HG03139 (cell line): ENCODE results near the gene MARF1.
A peak's percentile ranks its signal among the peaks of the same experiment; 100 is the strongest.
"Not testable (repeated sequence)": the region's sequence is repeated elsewhere in the genome, so short reads cannot be mapped to it uniquely, and the experiment has no call there.

Source experiments
- ATAC-seq: cut with Tn5 transposase; IDR thresholded peaks from one replicate; pipeline ENCODE4 v1.9.1; 2021; ENCODE audit not compliant: unreplicated experiment

The MARF1 gene

DNA sequence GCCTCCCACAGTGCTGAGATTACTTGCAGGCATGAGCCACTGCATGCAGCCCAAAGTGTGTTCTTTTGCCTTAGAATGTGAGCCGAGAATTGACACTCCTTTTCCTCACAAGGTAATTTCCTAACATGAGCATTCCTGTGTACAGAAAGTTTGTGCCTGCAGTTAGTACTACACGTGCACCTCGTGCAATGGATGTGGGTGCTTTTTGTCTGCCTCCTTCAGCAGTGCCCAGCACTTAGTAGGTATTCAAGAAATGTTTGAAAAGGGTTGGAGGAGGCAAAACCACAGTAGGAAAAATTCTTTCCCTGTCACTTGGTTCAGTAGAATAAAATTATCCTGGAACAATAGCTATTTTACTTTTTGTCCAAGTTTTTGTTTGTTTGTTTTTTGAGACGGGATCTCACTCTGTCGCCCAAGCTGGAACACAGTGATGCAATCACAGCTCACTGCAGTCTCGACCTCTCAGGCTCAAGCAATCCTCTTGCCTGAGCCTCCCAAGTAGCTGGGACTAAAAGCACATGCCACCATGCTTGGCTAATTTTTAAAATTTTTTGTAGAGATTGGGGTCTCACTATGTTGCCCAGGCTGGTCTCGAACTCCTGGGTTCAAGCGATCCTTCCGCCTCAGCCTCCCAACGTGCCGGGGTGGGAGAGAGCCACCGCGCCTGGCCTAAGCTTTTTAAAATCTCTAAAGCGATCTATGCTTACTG is 9.5 kb upstream of the MARF1 start:
- ATAC-seq: no peak

DNA sequence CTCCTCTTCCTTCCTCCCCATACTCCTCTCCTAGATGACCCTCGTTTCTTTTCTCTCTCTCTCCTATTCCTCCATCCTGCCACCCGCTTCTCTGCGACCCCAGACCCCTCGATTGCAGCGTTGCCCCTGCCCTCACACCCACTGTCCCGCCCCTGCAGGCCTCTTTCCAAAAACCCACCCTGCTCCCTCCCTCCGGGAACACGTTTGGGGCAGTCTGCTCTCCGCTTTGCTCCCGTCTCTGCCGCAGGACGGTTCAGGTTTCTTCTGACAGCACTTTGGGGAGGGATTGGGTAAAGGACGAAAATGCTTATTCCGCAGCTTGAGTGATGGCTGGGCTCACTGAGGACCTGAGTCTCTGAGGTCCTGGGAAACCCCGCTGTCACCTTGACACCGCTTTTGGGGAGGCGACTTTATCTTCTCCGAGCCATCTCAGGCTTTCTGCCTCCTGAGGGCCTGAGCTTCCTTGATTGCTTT is 7.8 kb upstream of the MARF1 start:
- no peak for ATAC-seq

DNA sequence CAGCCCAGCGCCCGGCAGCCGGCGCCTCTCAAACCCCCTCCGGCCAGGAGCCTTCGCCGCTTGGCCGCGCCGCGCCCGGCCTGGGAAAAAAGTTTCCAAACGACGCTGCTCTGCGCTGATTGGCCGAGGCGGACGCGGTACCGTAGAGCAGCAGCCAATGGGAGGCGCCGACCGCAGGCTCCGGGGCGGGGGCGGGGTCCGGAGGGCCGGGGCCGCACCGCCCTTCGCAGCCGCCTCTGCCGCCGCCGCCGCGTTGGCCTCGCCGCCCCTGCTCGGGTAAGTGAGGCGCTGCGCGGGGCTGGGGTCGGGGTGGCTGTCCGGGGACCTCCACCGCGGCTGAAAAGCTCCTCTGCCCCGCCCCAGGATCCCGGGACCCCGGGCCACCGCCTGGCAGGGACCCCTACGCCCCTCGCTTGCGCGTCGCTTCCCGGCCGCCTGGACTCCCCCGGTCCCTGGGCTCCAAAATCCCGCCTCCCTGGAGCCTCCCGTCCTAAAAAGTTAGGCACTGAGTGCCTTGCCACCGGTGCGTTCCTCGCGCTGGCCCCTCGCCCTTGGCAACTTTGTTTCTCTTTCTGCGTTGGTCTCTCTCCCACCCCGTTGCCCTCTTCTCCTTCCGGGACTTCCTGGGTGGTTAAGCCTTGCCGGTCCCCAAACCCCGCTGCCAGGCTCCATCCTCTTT is 7.2 kb upstream of the MARF1 start, which contains the start of gene NDE1:
Gene NDE1, plus strand, starts transcription at position 227 of the 679 bp plus-strand sequence. CDS start 14,534 bp downstream, outside the sequence.
- ATAC-seq: peak; percentile 74

DNA sequence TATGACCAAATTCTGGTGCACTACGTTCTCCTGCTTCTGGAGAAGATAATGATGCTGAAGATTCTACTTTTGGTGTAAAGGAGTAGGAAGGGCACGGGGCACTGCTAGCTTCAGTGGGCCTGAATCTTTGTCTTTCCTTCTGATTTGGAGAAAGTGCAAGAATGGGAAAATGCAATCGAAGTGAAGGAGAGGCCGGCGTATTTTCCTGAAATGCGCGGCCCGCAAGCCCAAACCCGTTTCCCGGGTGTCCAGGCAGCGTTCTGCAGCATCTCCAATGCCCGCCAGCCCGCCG is 6.7 kb upstream of the MARF1 start:
- no peak for ATAC-seq

DNA sequence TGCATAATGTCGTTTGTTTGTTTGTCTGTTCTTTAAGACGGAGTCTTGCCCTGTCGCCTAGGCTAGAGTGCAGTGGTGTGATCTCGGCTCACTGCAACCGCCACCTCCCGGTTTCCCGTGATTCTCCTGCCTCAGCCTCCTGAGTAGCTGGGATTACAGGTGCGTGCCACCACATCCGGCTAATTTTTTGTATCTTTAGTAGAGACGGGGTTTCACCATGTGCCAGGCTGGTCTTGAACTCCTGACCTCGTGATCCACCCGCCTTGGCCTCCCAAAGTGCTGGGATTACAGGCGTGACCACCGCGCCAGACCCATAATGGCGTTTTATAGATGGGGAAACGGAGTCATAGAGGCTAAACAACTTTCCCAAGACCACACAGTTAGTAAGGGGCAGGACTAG is 6.4 kb upstream of the MARF1 start:
- ATAC-seq: not testable (repeated sequence)

DNA sequence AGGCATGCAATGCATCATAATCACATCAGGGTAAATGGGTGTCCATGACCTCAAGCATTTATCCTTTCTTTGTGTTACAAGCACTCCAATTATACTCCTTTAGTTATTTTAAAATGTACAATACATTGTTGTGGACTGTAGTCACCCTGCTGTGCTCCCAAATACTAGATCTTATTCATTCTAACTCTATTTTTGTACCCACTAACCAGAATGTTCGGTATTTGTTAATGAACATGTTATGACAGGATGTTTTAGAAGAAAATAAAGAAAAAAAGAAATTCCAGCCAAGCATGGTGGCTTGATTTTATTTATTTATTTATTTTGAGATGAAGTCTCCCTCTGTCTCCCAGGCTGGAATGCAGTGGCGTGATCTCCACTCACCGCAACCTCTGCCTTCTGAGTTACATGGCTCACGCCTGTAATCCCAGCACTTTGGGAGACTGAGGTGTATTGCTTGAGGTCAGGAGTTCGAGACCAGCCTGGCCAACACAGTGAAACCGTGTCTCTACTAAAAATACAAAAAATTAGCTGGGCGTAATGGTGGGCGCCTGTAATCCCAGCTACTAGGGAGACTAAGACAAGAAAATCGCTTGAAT is 5.3 kb upstream of the MARF1 start:
- no peak for ATAC-seq

DNA sequence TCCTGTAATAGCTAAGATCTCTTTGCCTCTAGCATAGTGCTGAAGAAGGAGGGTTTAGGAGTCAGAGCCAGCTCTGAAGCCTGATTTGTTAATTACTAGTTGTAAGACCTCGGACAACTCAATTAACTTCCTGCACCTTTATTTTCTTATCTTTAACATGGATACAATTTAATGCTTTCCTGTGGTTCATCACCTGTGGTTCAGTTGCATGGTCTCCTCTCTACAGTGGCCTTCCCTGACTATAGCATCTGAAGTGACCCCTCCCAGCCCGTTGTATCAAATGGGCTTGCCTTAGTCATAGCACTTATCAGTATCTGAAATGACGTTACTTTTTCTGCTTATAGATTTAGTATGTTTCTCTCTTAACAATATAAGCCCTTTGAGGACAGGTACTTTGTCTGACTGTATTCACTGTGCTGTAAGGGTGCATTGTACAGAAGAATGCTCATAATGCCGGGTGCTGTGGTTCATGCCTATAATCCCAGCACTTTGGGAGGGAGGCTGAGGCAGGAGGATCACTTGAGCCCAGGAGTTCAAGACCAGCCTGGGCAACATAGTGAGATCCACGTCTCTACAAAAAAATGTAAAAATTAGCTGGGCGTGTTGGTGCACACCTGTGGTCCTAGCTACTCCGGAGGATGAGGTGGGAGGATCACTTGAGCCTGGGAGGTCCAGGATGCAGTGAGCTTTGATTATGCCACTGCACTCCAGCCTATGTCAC is 4.5 kb upstream of the MARF1 start:
- ATAC-seq: no peak

DNA sequence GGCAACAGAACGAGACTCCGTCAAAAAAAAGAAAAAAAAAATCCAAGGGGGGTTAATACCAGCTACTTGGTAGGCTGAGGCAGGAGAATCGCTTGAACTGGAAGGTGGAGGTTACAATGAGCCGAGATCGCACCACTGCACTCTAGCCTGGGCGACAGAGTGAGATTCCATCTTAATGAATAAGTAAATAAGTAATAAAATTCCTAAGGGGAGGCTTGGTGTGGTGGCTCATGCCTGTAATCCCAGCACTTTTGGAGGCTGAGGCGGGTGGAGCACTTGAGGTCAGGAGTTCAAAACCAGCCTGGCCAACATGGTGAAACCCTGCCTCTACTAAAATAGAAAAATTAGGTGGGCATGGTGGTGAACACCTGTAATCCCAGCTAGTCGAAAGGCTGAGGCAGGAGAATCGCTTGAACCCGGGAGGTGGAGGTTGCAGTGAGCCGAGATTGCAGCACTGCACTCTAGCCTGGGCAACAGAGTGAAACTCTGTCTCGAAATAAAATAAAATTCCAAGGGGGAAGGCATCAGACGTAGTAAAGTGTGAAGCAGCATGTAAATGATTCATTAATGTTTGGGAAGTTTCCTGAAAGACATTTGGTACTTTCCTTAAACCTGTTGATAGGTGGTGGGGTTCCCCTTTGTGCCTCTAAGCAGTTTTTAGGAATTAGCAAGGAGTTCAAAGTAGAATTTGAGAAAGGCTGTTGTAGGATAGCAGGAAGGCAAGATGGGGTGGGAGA is 3.8 kb upstream of the MARF1 start:
- ATAC-seq: not testable (repeated sequence)

DNA sequence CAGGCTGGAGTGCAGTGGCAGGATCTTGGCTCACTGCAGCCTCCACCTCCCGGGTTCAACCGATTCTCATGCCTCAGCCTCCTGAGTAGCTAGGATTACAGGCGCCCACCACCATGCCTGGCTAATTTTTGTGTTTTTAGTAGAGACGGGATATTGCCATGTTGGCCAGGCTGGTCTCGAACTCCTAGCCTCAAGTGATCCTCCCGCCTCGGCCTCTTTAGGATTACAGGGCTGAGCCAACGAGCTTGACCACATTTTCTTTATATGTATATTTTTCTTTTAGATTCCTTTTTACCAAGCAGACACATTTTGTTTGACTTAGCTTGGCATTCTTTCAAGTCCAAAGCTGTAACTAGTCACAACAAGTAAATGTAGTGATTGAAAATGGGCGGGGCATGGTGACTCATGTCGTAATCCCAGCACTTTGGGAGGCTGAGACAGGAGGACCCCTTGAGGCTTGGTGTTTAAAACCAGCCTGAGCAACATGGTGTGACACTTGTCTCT is 2.1 kb upstream of the MARF1 start:
- not testable (repeated sequence) for ATAC-seq

DNA sequence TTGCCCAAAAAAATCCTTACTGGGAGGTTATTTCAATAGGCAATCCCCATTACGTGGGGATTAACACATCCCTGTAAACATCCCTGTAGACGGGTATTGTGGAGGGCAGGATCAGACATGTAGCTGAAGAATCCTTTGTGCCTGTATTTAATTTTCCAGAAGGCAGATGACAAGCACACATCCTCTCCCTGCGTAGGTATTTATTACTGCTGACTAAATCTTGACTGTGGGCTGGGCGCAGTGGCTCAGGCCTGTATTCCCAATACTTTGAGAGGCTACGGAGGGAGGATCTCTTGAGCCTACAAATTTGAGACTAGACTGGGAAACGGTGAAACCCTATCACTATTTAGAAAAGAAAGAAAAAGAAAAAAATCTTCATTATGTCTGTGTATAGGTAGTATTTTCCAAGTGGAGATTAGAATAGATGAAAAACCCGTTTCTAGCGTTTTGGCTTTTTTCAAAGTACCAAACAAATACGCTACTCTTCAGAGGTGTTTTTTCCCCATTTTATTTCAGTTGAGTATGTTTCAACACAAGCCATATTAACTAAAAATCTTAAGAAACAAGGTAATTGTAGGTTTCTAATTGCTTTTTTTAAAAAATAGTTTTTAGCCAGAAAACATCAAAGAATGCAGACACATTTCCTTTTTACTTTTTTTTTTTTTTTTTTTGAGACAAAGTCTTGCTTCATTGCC is 1.5 kb upstream of the MARF1 start:
- no peak for ATAC-seq

DNA sequence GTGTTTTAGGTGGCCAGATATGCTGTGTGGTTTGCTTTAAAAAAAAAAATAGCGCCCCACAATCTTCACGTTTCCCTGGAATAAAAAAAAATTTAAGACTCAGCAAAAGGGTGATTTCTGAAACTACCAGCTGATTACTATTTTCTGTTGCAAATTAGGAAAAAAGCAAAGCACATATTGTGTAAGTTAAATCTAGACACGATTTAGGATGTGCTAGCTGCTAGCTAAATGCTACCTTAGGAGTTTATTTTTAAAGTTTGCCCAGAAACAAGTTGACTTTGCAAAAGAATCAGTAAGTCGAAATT is 944 bp upstream of the MARF1 start:
- ATAC-seq: no peak

DNA sequence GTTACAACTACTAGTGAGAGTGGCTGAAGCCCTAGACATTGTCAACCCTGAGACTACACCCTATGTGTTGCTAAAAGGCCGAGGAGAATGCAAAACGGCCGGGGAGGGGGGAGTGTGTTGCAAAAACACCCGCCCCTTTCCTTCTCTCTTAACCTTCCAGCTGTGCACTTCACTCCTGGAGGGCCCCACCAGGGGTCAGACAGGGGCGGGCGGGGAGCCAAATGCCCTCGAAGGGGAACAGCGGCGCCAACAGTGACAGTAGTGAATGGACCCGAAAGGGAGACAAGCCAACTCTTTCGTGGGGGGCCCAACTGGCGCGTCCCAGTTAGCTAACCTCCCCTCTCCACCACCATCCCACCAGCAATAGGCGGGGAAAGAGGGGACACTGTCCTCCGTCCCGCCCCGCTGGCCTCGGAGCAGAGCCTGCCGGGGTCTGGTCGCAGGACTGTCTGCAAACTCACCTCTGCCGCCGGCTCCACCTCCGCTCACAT is 352 bp downstream of the MARF1 start:
- peak; percentile 54 for ATAC-seq

DNA sequence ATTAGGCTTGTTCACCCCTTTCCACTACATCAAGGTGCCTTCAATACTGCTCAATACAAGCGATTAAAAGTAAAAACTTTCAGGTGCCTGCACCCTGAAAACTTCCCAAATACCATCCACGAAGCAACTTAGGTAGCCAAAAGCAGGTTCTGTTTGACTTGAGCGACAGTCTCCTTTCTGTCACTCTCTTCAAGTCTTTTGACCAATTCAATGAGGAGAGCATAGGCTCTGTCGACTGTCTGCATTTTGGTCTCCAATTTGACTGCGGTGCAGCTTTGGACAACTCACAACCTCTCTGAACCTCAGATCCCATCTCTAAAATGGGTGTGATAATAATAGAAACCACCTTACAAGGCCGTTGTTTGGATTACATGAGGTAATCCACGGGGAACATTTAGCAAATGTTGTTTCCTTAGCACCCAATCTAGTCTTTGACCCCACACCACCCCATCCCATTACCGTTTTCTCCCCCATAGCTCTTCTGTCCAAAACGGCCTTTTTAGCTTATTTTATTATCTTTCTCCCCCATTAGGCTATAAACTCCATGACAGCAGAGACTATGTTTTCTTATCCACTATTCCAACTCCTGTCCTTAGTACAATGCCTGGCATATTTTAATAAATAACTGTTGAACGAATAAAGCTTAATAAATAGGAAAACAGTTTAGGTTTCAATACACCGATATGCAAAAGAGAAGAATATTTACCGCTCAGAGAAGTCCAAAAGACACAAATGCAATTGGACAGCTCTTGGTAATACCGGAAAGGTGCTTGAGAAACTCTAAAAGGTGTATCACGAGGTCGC is 999 bp downstream of the MARF1 start:
- ATAC-seq: no peak

DNA sequence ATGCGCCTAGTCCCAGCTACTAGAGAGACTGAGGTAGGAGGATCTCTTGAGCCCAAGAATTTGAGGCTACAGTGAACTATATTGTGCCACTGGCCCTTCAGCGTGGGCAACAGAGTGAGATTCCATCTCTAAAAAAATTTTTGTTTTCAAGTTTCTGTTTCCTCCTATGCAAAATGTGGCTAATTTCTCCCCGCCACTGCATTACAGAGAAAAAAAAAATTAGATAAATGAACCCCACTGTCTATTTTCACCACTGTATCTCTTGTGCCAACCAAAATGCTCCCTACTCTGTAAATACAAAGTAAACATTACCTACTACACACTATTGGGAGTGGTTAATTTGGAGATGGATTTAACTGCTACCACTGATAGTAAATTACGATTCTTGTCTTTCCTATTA is 2.0 kb downstream of the MARF1 start:
- no peak for ATAC-seq

DNA sequence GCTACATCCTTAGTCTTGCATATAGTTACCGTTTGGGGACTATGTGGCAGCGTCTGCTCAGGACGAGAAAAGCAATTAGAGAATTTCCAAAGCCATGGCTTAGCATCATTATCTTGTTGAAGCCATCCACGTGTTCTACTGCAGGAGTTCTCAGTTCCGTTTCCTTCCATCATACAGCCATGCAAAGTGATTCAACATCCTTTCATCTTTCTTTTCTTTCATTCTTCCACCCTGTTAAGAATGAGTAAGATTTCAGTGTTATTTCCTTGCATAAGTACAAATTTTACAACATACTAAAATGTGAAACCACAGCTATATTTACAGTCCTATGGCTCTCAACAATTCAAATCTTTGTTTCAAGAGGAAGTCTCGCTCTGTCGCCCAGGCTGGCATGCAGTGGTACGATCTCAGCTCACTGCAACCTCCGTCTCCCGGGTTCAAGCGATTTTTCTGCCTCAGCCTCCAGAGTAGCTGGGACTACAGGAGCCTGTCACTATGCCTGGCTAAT is 3.8 kb downstream of the MARF1 start:
- no peak for ATAC-seq

DNA sequence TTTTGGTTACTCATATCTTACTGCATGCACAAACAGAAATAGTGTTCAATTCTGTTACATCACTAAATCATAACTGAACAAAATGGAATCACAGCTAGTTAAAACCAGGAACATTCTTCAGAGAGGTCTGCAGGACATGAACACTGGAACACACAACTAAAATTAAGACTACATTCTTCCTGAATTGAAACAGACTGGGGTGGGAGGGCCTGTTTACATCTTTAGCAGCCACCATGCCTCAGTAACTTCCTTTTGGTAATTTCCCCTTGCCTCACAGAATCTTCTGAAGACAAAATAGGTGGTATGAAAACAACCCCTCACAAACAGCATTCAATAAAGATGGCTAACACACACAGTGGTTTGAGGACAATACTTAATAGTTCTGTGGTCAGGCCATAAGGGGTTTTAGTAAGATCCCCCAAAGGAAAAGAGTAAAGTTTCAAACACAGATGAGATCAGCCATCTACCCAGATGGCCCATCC is 6.5 kb downstream of the MARF1 start:
- no peak for ATAC-seq

DNA sequence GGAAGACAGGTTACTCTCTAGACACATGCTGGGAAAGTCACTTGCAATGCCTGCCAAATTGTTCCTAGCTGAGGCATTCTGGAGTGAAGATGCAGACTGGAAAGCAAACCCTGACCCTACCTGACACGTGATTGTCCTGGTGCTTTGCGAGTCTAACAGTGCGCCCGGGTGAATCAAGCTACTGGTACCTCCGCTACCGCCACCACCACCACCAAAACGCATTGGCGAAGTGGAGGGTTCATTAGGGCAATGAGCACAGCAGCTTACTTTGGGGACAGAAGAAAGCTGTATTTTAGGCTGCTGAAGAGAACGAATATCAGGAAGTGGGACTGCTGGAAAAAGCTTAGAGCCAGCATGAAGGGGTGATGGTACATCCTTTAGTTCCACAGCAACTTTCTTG is 7.0 kb downstream of the MARF1 start:
- no peak for ATAC-seq

DNA sequence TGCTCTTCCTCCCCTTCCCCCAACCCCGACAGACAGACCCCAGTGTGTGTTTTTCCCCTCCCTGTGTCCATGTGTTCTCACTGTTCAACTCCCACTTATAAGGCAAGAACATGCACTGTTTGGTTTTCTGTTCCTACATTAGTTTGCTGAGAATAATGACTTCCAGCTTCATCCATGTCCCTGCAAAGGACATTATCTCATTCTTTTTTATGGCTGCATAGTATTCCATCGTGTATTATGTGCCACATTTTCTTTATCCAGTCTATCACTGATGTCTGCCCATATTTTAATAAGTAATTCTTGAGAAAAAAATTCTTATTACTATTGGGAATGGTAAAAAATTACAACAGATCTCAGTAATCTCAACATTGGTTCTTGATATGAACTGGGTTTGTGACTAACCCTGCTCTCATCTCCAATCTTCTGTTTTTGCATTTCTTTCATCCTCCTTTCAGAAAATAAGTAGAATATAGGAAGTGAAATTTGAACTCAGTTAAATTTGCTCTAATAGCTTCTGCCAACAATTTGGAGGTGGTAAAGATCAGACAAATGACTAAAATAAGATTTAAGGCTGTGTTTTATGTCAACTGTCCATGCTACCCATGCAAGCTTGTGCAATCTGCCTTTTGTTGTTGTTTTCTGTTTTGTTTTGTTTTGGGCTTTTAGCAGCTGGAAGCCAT is 11.1 kb downstream of the MARF1 start:
- no peak for ATAC-seq
